ENCODE measurements around the gene HUS1B. TPM values are rescaled to one million over a fixed set of nuclear protein-coding genes. Genes with fewer than 3 reads are reported as not detected.

Gene HUS1B
- total RNA-seq, 1 experiment from 2014 or later = 1.1 TPM

DNA sequence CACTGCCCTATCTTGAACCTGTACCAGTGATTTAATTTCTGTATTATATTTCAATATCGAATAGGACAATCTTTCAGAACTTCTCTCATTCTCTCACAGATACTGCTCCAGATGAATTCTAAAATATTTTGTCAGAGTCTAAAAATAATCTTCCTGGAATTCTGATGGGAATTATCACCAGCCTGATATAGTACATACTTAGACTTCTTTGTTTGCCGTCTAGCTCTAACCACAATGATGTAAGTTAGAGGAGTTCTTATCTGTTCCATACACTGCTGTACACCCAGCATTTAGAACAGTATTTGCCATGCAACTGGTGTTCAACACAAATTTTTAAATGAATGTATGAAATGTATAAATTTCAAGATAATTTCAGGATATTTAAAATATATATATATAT is 1.3 kb upstream of the HUS1B start:
- H3K36me3 Mint-ChIP-seq = peaks cover 10% of the 10 kb centered on the region
- H3K4me3 Mint-ChIP-seq = no peak overlapping the region
- ChIA-PET POLR2A (no interaction called here), CTCF (interaction anchor here (1.6 kb wide), 1 partner anchor 64 kb away, joined by 5 read pairs; no protein-coding TSS in a partner anchor)
- peak overlapping the region; percentile 58 for H3K27ac Mint-ChIP-seq
- peaks cover 76% of the 10 kb centered on the region for H3K4me1 Mint-ChIP-seq
- TF ChIP-seq NR3C1 (CRISPR knock-in tag; conservative IDR thresholded peaks at IDR 0.05; ENCODE audit: low read depth) (no peak), ZNF317 (CRISPR knock-in tag; IDR thresholded peaks at IDR 0.05; ENCODE audit: borderline replicate concordance, low read depth) (no peak), TP53 (CRISPR knock-in tag; IDR thresholded peaks at IDR 0.05) (no peak)
- TF ChIP-seq, protein P1, sequence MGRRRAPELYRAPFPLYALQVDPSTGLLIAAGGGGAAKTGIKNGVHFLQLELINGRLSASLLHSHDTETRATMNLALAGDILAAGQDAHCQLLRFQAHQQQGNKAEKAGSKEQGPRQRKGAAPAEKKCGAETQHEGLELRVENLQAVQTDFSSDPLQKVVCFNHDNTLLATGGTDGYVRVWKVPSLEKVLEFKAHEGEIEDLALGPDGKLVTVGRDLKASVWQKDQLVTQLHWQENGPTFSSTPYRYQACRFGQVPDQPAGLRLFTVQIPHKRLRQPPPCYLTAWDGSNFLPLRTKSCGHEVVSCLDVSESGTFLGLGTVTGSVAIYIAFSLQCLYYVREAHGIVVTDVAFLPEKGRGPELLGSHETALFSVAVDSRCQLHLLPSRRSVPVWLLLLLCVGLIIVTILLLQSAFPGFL (CRISPR knock-in tag; IDR thresholded peaks at IDR 0.05; ENCODE audit: borderline replicate concordance) = no peak
- H3K27me3 Mint-ChIP-seq (ENCODE audit: low read depth) = no peaks in the 10 kb centered on the region
- no peak for ATAC-seq
- DNase-seq (ENCODE audit: low spot score) = no peak
- H3K9me3 Mint-ChIP-seq = peaks cover 5% of the 10 kb centered on the region

GRCh38 chr6:657743-658142 is 843 bp upstream of the HUS1B start:
- Mint-ChIP-seq H3K27me3 (ENCODE audit: low read depth) (no peaks in the 10 kb centered on the region), H3K4me1 (peaks cover 75% of the 10 kb centered on the region), H3K9me3 (peaks cover 5% of the 10 kb centered on the region), H3K36me3 (peaks cover 10% of the 10 kb centered on the region), H3K27ac (peak overlapping the region; percentile 58), H3K4me3 (no peak overlapping the region)
- POLR2A ChIA-PET = interaction anchor here (0.7 kb wide), 1 partner anchor 20 kb away, joined by 3 read pairs; no protein-coding TSS in a partner anchor
- no peak for TF ChIP-seq ERG (CRISPR knock-in tag; IDR thresholded peaks at IDR 0.05)
- TF ChIP-seq NFATC4 (CRISPR knock-in tag; IDR thresholded peaks at IDR 0.05) = no peak
- TF ChIP-seq, protein P2, sequence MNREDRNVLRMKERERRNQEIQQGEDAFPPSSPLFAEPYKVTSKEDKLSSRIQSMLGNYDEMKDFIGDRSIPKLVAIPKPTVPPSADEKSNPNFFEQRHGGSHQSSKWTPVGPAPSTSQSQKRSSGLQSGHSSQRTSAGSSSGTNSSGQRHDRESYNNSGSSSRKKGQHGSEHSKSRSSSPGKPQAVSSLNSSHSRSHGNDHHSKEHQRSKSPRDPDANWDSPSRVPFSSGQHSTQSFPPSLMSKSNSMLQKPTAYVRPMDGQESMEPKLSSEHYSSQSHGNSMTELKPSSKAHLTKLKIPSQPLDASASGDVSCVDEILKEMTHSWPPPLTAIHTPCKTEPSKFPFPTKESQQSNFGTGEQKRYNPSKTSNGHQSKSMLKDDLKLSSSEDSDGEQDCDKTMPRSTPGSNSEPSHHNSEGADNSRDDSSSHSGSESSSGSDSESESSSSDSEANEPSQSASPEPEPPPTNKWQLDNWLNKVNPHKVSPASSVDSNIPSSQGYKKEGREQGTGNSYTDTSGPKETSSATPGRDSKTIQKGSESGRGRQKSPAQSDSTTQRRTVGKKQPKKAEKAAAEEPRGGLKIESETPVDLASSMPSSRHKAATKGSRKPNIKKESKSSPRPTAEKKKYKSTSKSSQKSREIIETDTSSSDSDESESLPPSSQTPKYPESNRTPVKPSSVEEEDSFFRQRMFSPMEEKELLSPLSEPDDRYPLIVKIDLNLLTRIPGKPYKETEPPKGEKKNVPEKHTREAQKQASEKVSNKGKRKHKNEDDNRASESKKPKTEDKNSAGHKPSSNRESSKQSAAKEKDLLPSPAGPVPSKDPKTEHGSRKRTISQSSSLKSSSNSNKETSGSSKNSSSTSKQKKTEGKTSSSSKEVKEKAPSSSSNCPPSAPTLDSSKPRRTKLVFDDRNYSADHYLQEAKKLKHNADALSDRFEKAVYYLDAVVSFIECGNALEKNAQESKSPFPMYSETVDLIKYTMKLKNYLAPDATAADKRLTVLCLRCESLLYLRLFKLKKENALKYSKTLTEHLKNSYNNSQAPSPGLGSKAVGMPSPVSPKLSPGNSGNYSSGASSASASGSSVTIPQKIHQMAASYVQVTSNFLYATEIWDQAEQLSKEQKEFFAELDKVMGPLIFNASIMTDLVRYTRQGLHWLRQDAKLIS (CRISPR knock-in tag; IDR thresholded peaks at IDR 0.05; ENCODE audit: borderline replicate concordance) = no peak
- no peak for TF ChIP-seq TEAD1 (CRISPR knock-in tag; IDR thresholded peaks at IDR 0.05)
- TF ChIP-seq, protein P3, sequence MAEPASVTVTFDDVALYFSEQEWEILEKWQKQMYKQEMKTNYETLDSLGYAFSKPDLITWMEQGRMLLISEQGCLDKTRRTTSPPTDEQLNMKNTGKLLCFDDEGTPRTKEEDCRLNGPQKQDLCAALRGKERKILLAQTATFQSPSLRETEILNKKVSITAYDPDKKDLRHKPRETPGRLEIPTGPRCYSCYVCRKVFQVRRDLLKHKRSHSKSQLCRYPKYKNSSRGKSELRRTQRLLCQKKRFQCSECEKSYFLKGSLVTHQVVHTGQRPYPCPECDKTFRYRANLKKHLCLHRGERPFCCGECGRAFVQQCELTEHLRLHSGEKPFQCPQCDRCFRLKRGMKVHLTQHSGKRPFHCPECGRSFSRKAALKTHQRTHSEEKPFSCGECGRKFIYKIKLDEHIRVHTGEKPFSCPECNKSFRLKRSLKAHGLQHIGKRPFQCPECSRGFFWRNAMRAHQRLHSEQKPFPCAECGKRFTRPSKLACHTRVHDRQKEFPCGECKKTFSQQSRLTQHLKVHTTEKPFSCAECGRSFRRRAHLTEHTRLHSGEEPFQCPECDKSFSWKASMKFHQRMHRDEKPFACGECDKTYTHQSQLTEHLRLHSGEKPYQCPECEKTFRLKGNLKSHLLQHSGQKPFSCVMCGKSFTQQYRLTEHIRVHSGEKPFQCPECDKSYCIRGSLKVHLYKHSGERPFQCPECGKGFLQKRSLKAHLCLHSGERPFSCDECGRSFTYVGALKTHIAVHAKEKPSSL (CRISPR knock-in tag; conservative IDR thresholded peaks at IDR 0.05) = no peak
- no peak for TF ChIP-seq ATF1 (CRISPR knock-in tag; IDR thresholded peaks at IDR 0.05)
- no peak for TF ChIP-seq ETV6 (CRISPR knock-in tag; IDR thresholded peaks at IDR 0.05)
- CTCF ChIA-PET = no interaction called here
- DNase-seq (ENCODE audit: low spot score) (no peak), ATAC-seq (no peak)

DNA sequence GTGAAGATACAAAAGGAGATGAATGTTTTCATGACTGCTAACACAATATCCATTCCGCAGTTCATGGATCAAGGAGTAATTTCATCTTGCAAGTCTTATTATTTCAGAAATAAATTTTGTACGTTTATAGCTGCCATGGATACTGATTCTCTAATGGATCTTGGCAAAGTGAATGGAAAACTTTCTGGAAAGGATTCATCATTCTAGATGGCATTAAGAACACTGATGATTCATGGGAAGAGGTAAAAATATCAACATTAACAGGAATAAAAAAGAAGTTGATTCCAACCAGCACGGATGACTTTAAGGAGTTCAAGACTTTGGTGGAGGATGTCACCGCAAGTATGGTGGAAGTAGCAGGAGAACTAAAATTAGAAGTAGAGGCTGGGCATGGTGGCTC is 2.8 kb downstream of the HUS1B start:
- DNase-seq (ENCODE audit: low spot score) (no peak), ATAC-seq (no peak)
- H3K27ac Mint-ChIP-seq = no peak overlapping the region
- TF ChIP-seq, protein P4, sequence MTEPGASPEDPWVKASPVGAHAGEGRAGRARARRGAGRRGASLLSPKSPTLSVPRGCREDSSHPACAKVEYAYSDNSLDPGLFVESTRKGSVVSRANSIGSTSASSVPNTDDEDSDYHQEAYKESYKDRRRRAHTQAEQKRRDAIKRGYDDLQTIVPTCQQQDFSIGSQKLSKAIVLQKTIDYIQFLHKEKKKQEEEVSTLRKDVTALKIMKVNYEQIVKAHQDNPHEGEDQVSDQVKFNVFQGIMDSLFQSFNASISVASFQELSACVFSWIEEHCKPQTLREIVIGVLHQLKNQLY (CRISPR knock-in tag; IDR thresholded peaks at IDR 0.05) = no peak
- TF ChIP-seq, protein P5, sequence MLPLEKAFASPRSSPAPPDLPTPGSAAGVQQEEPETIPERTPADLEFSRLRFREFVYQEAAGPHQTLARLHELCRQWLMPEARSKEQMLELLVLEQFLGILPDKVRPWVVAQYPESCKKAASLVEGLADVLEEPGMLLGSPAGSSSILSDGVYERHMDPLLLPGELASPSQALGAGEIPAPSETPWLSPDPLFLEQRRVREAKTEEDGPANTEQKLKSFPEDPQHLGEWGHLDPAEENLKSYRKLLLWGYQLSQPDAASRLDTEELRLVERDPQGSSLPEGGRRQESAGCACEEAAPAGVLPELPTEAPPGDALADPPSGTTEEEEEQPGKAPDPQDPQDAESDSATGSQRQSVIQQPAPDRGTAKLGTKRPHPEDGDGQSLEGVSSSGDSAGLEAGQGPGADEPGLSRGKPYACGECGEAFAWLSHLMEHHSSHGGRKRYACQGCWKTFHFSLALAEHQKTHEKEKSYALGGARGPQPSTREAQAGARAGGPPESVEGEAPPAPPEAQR (CRISPR knock-in tag; IDR thresholded peaks at IDR 0.05) = no peak
- TF ChIP-seq CREM (CRISPR knock-in tag; IDR thresholded peaks at IDR 0.05) (no peak), TP53 (CRISPR knock-in tag; IDR thresholded peaks at IDR 0.05) (no peak), ERG (CRISPR knock-in tag; IDR thresholded peaks at IDR 0.05) (no peak), JAZF1 (CRISPR knock-in tag; IDR thresholded peaks at IDR 0.05) (no peak), ZNF138 (CRISPR knock-in tag; conservative IDR thresholded peaks at IDR 0.05) (no peak), SOX15 (CRISPR knock-in tag; IDR thresholded peaks at IDR 0.05) (no peak)
- TF ChIP-seq, protein P6, sequence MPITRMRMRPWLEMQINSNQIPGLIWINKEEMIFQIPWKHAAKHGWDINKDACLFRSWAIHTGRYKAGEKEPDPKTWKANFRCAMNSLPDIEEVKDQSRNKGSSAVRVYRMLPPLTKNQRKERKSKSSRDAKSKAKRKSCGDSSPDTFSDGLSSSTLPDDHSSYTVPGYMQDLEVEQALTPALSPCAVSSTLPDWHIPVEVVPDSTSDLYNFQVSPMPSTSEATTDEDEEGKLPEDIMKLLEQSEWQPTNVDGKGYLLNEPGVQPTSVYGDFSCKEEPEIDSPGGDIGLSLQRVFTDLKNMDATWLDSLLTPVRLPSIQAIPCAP (CRISPR knock-in tag; IDR thresholded peaks at IDR 0.05) = no peak
- H3K36me3 Mint-ChIP-seq = peaks cover 10% of the 10 kb centered on the region
- no peaks in the 10 kb centered on the region for H3K27me3 Mint-ChIP-seq (ENCODE audit: low read depth)
- H3K4me1 Mint-ChIP-seq = peaks cover 50% of the 10 kb centered on the region
- ChIA-PET POLR2A (no interaction called here), CTCF (interaction anchor here (0.6 to 1.9 kb wide), 2 partner anchors 68 to 181 kb away, joined by 4 to 6 read pairs; no protein-coding TSS in a partner anchor)
- H3K9me3 Mint-ChIP-seq = peaks cover 5% of the 10 kb centered on the region
- H3K4me3 Mint-ChIP-seq = no peak overlapping the region
